ENCODE results near the gene CRACR2B. TPM values are rescaled to one million over a fixed set of nuclear protein-coding genes. Genes with fewer than 3 reads are reported as not detected.

The CRACR2B gene
- total RNA-seq, 4 donors from 2014 or later = 7.1 to 19.7 (median 16.8) TPM

GRCh38 chr11:788953-789940 is 38.5 kb upstream of the CRACR2B start:
- TF ChIP-seq EP300 (IDR thresholded peaks at IDR 0.05) = no peak
- TF ChIP-seq POLR2A (IDR thresholded peaks at IDR 0.05) = no peak
- TF ChIP-seq CTCF (IDR thresholded peaks at IDR 0.05) = no peak
- Histone ChIP-seq H3K27ac (no peak overlapping the region), H3K4me3 (no peak overlapping the region), H3K9me3 (no peaks in the 10 kb centered on the region), H3K27me3 (peaks cover 0 to 33% of the 10 kb centered on the region in 2 donors), H3K4me1 (peaks cover 0 to 13% (median 0%) of the 10 kb centered on the region in 4 donors), H3K36me3 (peaks cover 0 to 65% (median 0%) of the 10 kb centered on the region in 3 donors)
- 37 to 38% methylated on average over 15 to 19 of the region's 31 CpGs for WGBS, 2 donors
- DNase-seq (ENCODE audit: low spot score in 2 of 2) = no peak

GRCh38 chr11:789943-790342 is 37.8 kb upstream of the CRACR2B start, which contains the start of gene CEND1:
CEND1 (minus strand) TSS chr11:790090; CDS start chr11:788576, 1,514 bp downstream.
- peaks cover 0 to 66% (median 0%) of the 10 kb centered on the region in 3 donors for H3K36me3 ChIP-seq
- H3K4me3 ChIP-seq = no peak within 1 kb of the TSS
- WGBS, 2 donors = 0 to 9% methylated on average over 1 to 19 of the region's 44 CpGs
- H3K27me3 ChIP-seq = peaks cover 0 to 33% of the 10 kb centered on the region in 2 donors
- H3K4me1 ChIP-seq = peaks cover 0 to 17% (median under 1%) of the 10 kb centered on the region in 4 donors
- no peaks in the 10 kb centered on the region for H3K9me3 ChIP-seq
- no peak within 1 kb of the TSS for H3K27ac ChIP-seq
- DNase-seq (ENCODE audit: low spot score in 2 of 2) = no peak
- no peak for TF ChIP-seq POLR2A (IDR thresholded peaks at IDR 0.05)
- no peak for TF ChIP-seq EP300 (IDR thresholded peaks at IDR 0.05)
- no peak for TF ChIP-seq CTCF (IDR thresholded peaks at IDR 0.05)

GRCh38 chr11:790721-791564 is 36.8 kb upstream of the CRACR2B start:
- Histone ChIP-seq H3K27me3 (peaks cover 0 to 33% of the 10 kb centered on the region in 2 donors), H3K4me3 (no peak overlapping the region), H3K27ac (no peak overlapping the region), H3K4me1 (peaks cover 0 to 27% (median 10%) of the 10 kb centered on the region in 4 donors), H3K9me3 (no peaks in the 10 kb centered on the region), H3K36me3 (peaks cover 0 to 56% (median 0%) of the 10 kb centered on the region in 3 donors)
- WGBS, 2 donors = 58 to 71% methylated on average over 16 to 18 of the region's 18 CpGs
- TF ChIP-seq EP300 (IDR thresholded peaks at IDR 0.05) (no peak), CTCF (IDR thresholded peaks at IDR 0.05) (no peak), POLR2A (IDR thresholded peaks at IDR 0.05) (no peak)
- DNase-seq (ENCODE audit: low spot score in 2 of 2) = no peak

GRCh38 chr11:791658-792534 is 35.8 kb upstream of the CRACR2B start:
- H3K4me1 ChIP-seq = peaks cover 0 to 35% (median 17%) of the 10 kb centered on the region in 4 donors

More at GRCh38 chr11:791658-792534, 35.8 kb upstream of the CRACR2B start:
- H3K4me3 ChIP-seq = no peak overlapping the region
- TF ChIP-seq POLR2A (IDR thresholded peaks at IDR 0.05) (no peak), EP300 (IDR thresholded peaks at IDR 0.05) (no peak), CTCF (IDR thresholded peaks at IDR 0.05) (no peak)
- peaks cover 0 to 33% of the 10 kb centered on the region in 2 donors for H3K27me3 ChIP-seq
- no peaks in the 10 kb centered on the region for H3K9me3 ChIP-seq
- no peak overlapping the region for H3K27ac ChIP-seq
- peaks cover 0 to 46% (median 0%) of the 10 kb centered on the region in 3 donors for H3K36me3 ChIP-seq
- no peak for DNase-seq (ENCODE audit: low spot score in 2 of 2)
- 90 to 94% methylated on average over 40 to 47 of the region's 49 CpGs for WGBS, 2 donors
